HL-60 (cell line): ENCODE results near the gene ADAM22.

Experiments
- CTCF ChIP-seq: IDR thresholded peaks from one replicate; pipeline ENCODE4 v1.5.1; 2011; ENCODE audit warnings: low read length, control low read depth, inconsistent platforms; ENCODE audit not compliant: insufficient read depth
- GABPA ChIP-seq: IDR thresholded peaks from 2 replicates; pipeline ENCODE4 v1.6.1; 2012; ENCODE audit warnings: low read depth
- POLR2AphosphoS5 ChIP-seq: IDR thresholded peaks from 2 replicates; pipeline ENCODE4 v1.6.1; 2012; ENCODE audit warnings: low read depth
- REST ChIP-seq: IDR thresholded peaks from 2 replicates; pipeline ENCODE4 v1.6.1; 2012; ENCODE audit warnings: low read depth; ENCODE audit not compliant: insufficient replicate concordance
- SPI1 ChIP-seq: IDR thresholded peaks from 2 replicates; pipeline ENCODE4 v1.6.1; 2012; ENCODE audit warnings: low read depth, mild to moderate bottlenecking, borderline replicate concordance

- TF ChIP-seq CTCF (no peak), GABPA (no peak), REST (no peak), SPI1 (peak; percentile 6; the same call in 1 of the 2 replicates), POLR2AphosphoS5 (no peak)
Observed at GRCh38 chr7:88140947-88141346, 206.9 kb downstream of the ADAM22 start.
